B cell (primary cell): ENCODE data around the gene ERLEC1. TPM values are rescaled to one million over a fixed set of nuclear protein-coding genes. Genes with fewer than 3 reads are reported as not detected.

Source experiments
- ATAC-seq: fragments of 200-7000 bp; cut with Tn5 transposase; one replicate; pipeline ENCODE4 v1.10.0; 2021; ENCODE audit warnings: low read depth, mild to moderate bottlenecking, moderate number of reproducible peaks, moderate library complexity
- CTCF ChIA-PET: fragments of 350-600 bp; sonication (Branson Sonifier 250); formaldehyde crosslinking; loops from one replicate; lab custom pipeline; 2021; ENCODE audit warnings: antibody characterized with exemption, inconsistent platforms; lab: Charles Lee
- POLR2A ChIA-PET: fragments of 350-600 bp; sonication (Branson Sonifier 250); formaldehyde crosslinking; loops from one replicate; lab custom pipeline; 2021; ENCODE audit warnings: antibody characterized with exemption; lab: Charles Lee
- DNase-seq: peaks from one replicate; pipeline ENCODE4 v3.0.0; 2013
- H2AFZ ChIP-seq: 2 replicates; pipeline ENCODE4 v1.6.1; 2012; ENCODE audit warnings: mild to moderate bottlenecking, low read depth, low read length; ENCODE audit not compliant: insufficient read depth, poor library complexity, severe bottlenecking
- H3K27ac ChIP-seq, 2 donors: 1 replicate in 1 of 2; 2 replicates in 1 of 2; pipeline ENCODE4 v1.5.1; 2012 to 2013; ENCODE audit warnings: low read length in 2 of 2, mild to moderate bottlenecking in 2 of 2, moderate library complexity in 1 of 2
- H3K27me3 ChIP-seq, 4 experiments: fragments of 200-600 bp in 1 of 4; sonication (generic) in 1 of 4; replicated peaks in 1 of 4; 1 replicate in 2 of 4; 2 replicates in 2 of 4; pipeline versions ENCODE4 v1.6.1 to v1.7.0; 2013 to 2016; ENCODE audit warnings: low read length in 3 of 4, mild to moderate bottlenecking in 2 of 4, mixed read lengths in 1 of 4, moderate library complexity in 1 of 4; ENCODE audit not compliant: insufficient read depth in 4 of 4, control insufficient read depth in 3 of 4; ENCODE audit errors: control extremely low read depth in 1 of 4
- H3K36me3 ChIP-seq, 2 experiments: replicated peaks in 1 of 2; 1 replicate in 1 of 2; 2 replicates in 1 of 2; pipeline versions ENCODE4 v1.6.1 to v1.7.1; 2013; ENCODE audit warnings: low read length in 1 of 2; ENCODE audit not compliant: insufficient read depth in 2 of 2, control insufficient read depth in 1 of 2; ENCODE audit errors: control extremely low read depth in 1 of 2, extremely low read depth in 1 of 2
- H3K4me1 ChIP-seq, 2 donors: fragments of 200-600 bp in 1 of 2; sonication (generic) in 1 of 2; 1 replicate in 1 of 2; 2 replicates in 1 of 2; pipeline versions ENCODE4 v1.5.1 to v1.6.1; 2013 to 2017; ENCODE audit warnings: low read length in 2 of 2; ENCODE audit not compliant: control insufficient read depth in 2 of 2, insufficient read depth in 2 of 2
- H3K4me2 ChIP-seq: replicated peaks from 2 replicates; pipeline ENCODE3; 2012; ENCODE audit warnings: mild to moderate bottlenecking, low read depth, low read length; ENCODE audit not compliant: poor library complexity, severe bottlenecking
- H3K4me3 ChIP-seq, 5 experiments: fragments of 200-600 bp in 1 of 5; sonication (generic) in 1 of 5; 1 replicate in 3 of 5; 2 replicates in 2 of 5; pipeline versions ENCODE4 v1.5.1 to v1.7.0; 2011 to 2016; ENCODE audit warnings: low read length in 4 of 5, mild to moderate bottlenecking in 4 of 5, low read depth in 2 of 5, control low read depth in 1 of 5, moderate library complexity in 1 of 5; ENCODE audit not compliant: insufficient read depth in 1 of 5; ENCODE audit errors: control extremely low read depth in 1 of 5, extremely low read depth in 1 of 5
- H3K79me2 ChIP-seq: fragments of 200-600 bp; sonication (generic); one replicate; pipeline ENCODE4 v1.6.0; 2016; ENCODE audit warnings: low read length; ENCODE audit not compliant: control insufficient read depth, insufficient read depth
- H3K9ac ChIP-seq: fragments of 200-600 bp; sonication (generic); 2 replicates; pipeline ENCODE4 v1.6.1; 2017; ENCODE audit warnings: mild to moderate bottlenecking, low read length, moderate library complexity
- H3K9me3 ChIP-seq, 3 donors: one replicate each; pipeline versions ENCODE4 v1.6.1 to v1.7.1; 2013; ENCODE audit warnings: low read length in 2 of 3; ENCODE audit not compliant: control insufficient read depth in 2 of 3, insufficient read depth in 1 of 3; ENCODE audit errors: control extremely low read depth in 1 of 3
- H4K20me1 ChIP-seq: 2 replicates; pipeline ENCODE4 v1.6.0; 2012; ENCODE audit warnings: mild to moderate bottlenecking, low read length; ENCODE audit not compliant: insufficient read depth, control insufficient read depth, poor library complexity, severe bottlenecking
- H3K27ac Mint-ChIP-seq: one replicate; pipeline ENCODE4 v1.8.0; 2021; ENCODE audit warnings: mixed read lengths
- H3K27me3 Mint-ChIP-seq: one replicate; pipeline ENCODE4 v1.8.0; 2021; ENCODE audit warnings: mixed read lengths
- H3K4me1 Mint-ChIP-seq: one replicate; pipeline ENCODE4 v1.8.0; 2021; ENCODE audit warnings: mixed read lengths
- H3K4me3 Mint-ChIP-seq: one replicate; pipeline ENCODE4 v1.8.0; 2021; ENCODE audit warnings: mixed read lengths
- H3K9me3 Mint-ChIP-seq: one replicate; pipeline ENCODE4 v1.8.0; 2022; ENCODE audit warnings: mixed read lengths; ENCODE audit not compliant: insufficient read depth
- EZH2 ChIP-seq: IDR thresholded peaks from 2 replicates; pipeline ENCODE4 v1.6.1; 2012; ENCODE audit warnings: borderline replicate concordance, low read depth, mild to moderate bottlenecking, moderate library complexity, low read length; ENCODE audit not compliant: insufficient read depth, poor library complexity, severe bottlenecking
- WGBS: methylation state at CpG from one replicate; pipeline ENCODE4 v1.1.5; 2013; ENCODE audit warnings: missing lambda C conversion rate; ENCODE audit not compliant: insufficient coverage; 5-methylcytosine and 5-hydroxymethylcytosine counted together
- intact Hi-C: fragments of 100-400 bp; cut with micrococcal nuclease; formaldehyde crosslinking; loops from one replicate; pipeline ENCODE4 v1.10.0; 2022
- polyA plus RNA-seq: library from polyadenylated mRNA; depleted of rRNA; stranded (reverse); fragments of >200 nt; gene quantifications from 2 replicates; pipeline ENCODE4 v1.2.3, GENCODE V29; 2012
- total RNA-seq, 2 donors: library from RNA; stranded (reverse); fragments of 120-200 nt in 1 of 2; gene quantifications; 1 replicate in 1 of 2; 2 replicates in 1 of 2; pipeline versions ENCODE4 v1.2.3 to v1.2.4, GENCODE V29; 2013 to 2022
- TF ChIP-seq, protein P1 (sequence below): fragments of 200-600 bp; IDR thresholded peaks from one replicate; pipeline ENCODE4 v1.8.0; 2022; ENCODE audit warnings: antibody characterized with exemption, mild to moderate bottlenecking

The ERLEC1 gene
- total and polyA plus RNA-seq, 2 donors (not counting 1 experiment from before 2014, with no cell fraction given), result 20.4 to 22.9 TPM

DNA sequence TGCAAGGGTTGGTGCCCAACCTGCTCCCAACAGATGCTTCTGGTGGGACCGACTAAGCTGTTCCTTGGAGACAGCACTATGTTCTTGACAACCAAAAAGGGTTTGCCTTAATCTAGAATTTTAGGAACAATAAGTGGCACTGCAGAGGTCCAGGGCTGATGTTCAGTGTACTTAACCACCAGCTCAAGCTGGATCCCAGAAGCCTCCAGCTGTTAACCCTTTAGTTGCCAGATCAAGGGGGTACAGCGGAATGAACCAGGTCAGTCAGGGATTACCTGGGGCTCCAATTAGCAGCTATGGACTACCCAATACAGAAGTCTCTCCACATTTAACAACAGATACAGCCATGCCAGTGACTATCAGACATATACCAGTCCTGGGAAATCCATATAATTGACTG is 69.4 kb downstream of the ERLEC1 start:
- no peak overlapping the region for H3K4me3 ChIP-seq
- H3K9me3 ChIP-seq, result no peaks in the 10 kb centered on the region
- CTCF ChIA-PET, result no interaction called here
- no peak overlapping the region for H3K27ac ChIP-seq
- 100% methylated on average over 2 of the region's 2 CpGs for whole genome bisulfite sequencing
- DNase-seq, result no peak
- Mint-ChIP-seq H3K27me3 (no peaks in the 10 kb centered on the region), H3K9me3 (no peaks in the 10 kb centered on the region), H3K27ac (no peak overlapping the region), H3K4me1 (no peaks in the 10 kb centered on the region), H3K4me3 (no peak overlapping the region)
- H3K4me2 ChIP-seq, result no peak overlapping the region
- no peak for TF ChIP-seq EZH2
- TF ChIP-seq, protein P1, sequence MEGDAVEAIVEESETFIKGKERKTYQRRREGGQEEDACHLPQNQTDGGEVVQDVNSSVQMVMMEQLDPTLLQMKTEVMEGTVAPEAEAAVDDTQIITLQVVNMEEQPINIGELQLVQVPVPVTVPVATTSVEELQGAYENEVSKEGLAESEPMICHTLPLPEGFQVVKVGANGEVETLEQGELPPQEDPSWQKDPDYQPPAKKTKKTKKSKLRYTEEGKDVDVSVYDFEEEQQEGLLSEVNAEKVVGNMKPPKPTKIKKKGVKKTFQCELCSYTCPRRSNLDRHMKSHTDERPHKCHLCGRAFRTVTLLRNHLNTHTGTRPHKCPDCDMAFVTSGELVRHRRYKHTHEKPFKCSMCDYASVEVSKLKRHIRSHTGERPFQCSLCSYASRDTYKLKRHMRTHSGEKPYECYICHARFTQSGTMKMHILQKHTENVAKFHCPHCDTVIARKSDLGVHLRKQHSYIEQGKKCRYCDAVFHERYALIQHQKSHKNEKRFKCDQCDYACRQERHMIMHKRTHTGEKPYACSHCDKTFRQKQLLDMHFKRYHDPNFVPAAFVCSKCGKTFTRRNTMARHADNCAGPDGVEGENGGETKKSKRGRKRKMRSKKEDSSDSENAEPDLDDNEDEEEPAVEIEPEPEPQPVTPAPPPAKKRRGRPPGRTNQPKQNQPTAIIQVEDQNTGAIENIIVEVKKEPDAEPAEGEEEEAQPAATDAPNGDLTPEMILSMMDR, result no peak
- no peaks in the 10 kb centered on the region for H4K20me1 ChIP-seq
- intact Hi-C loops, result no loop called here
- POLR2A ChIA-PET, result no interaction called here
- H2AFZ ChIP-seq, result no peak overlapping the region
- no peaks in the 10 kb centered on the region for H3K27me3 ChIP-seq
- peaks cover 0 to 14% of the 10 kb centered on the region in 2 experiments for H3K36me3 ChIP-seq
- no peaks in the 10 kb centered on the region for H3K4me1 ChIP-seq
- ATAC-seq, result no peak
- H3K9ac ChIP-seq, result no peak overlapping the region
- no peaks in the 10 kb centered on the region for H3K79me2 ChIP-seq

DNA sequence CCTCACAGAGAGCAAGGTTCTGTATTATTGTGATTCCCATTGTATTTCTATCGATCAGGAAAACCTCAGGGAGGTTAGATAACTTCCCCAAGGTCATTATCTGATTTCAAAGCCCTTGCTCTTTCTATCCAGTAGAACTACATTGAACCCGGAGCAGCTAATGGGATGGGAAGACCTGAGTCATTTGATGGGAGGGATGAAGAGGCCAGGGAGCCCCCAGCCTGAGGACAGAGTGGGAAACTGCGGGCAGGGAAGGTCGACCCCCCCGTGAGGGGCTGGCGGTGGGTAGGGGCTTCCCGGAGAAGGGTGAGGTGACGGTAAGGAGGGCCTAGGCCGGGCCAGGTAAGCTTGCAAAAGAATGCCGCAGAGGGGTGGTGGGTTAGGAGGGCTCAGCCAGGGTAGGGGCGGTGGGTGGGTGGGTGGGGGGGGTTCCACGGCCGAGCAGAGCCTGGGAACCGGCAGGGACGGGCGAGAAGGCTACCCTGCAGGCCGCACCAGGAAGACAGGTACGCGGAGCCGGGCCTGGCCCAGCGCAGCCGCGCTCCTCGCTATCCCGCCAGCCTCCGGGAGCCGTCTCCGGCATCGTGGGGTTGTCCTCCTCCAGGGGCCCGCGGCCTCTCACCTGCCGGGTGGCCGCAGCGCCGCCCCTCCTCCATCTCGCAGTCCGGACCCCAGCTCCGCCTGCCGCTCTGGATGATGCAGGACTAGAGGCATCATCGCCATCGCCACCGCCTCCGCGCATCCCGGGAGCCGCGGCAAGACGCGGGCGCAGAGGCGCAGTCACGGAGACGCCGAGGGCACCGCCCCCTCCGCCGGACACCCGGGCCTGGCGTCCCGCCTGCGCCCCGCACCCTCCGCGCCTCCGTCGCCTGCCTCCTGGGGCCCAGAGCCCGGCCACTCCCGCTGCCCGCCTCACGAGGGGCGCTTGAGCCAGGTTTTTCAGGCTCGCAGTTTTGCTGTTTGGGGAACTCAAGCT is 72.7 kb downstream of the ERLEC1 start, which contains the start of gene GPR75:
GPR75 (minus strand) TSS at position 762 of the 976 bp plus-strand sequence. CDS start 5,211 bp downstream, outside the sequence.
- Mint-ChIP-seq H3K4me1 (no peaks in the 10 kb centered on the region), H3K27me3 (no peaks in the 10 kb centered on the region), H3K4me3 (no peak within 1 kb of the TSS), H3K27ac (no peak within 1 kb of the TSS), H3K9me3 (no peaks in the 10 kb centered on the region)
- Histone ChIP-seq H3K27ac (no peak within 1 kb of the TSS), H3K4me3 (no peak within 1 kb of the TSS), H3K79me2 (no peaks in the 10 kb centered on the region), H4K20me1 (no peaks in the 10 kb centered on the region), H2AFZ (no peak within 1 kb of the TSS), H3K27me3 (no peaks in the 10 kb centered on the region), H3K36me3 (peaks cover 2 to 10% of the 10 kb centered on the region in 2 experiments), H3K9me3 (no peaks in the 10 kb centered on the region), H3K4me2 (no peak within 1 kb of the TSS), H3K4me1 (no peaks in the 10 kb centered on the region), H3K9ac (no peak within 1 kb of the TSS)
- POLR2A ChIA-PET, result no interaction called here
- DNase-seq (no peak), ATAC-seq (no peak)
- CTCF ChIA-PET, result interaction anchor here (0.7 kb wide), 1 partner anchor 11 kb away, joined by 3 read pairs; no protein-coding TSS in a partner anchor
- intact Hi-C loops, result no loop called here
- TF ChIP-seq, protein P1, result no peak
- TF ChIP-seq EZH2, result no peak
- 96% methylated on average over 65 of the region's 72 CpGs for WGBS
